GM19397 (cell line): ENCODE measurements around the gene NNMT.

ENCODE experiments used
- ATAC-seq: cut with Tn5 transposase; IDR thresholded peaks from one replicate; pipeline ENCODE4 v1.9.1; 2021; ENCODE audit warnings: mild to moderate bottlenecking, moderate library complexity; ENCODE audit not compliant: unreplicated experiment

Gene NNMT

GRCh38 chr11:114343493-114343892, 47.3 kb downstream of the NNMT start:
- no peak for ATAC-seq

GRCh38 chr11:114344494-114344893, 48.3 kb downstream of the NNMT start:
- no peak for ATAC-seq

GRCh38 chr11:114345575-114346222, 49.5 kb downstream of the NNMT start:
- no peak for ATAC-seq

- ATAC-seq, result no peak
Observed at GRCh38 chr11:114346709-114347141, 50.5 kb downstream of the NNMT start.

- ATAC-seq, result no peak
Observed at GRCh38 chr11:114348200-114349191, 52.3 kb downstream of the NNMT start.

GRCh38 chr11:114350022-114350421, 53.8 kb downstream of the NNMT start:
- ATAC-seq, result no peak

- no peak for ATAC-seq
Observed at GRCh38 chr11:114353443-114353842, 57.2 kb downstream of the NNMT start.

GRCh38 chr11:114354076-114354475, 57.9 kb downstream of the NNMT start:
- ATAC-seq, result no peak

- ATAC-seq, result no peak
Observed at GRCh38 chr11:114358716-114359115, 62.5 kb downstream of the NNMT start.

- ATAC-seq, result no peak
Observed at GRCh38 chr11:114359342-114359741, 63.1 kb downstream of the NNMT start.

GRCh38 chr11:114362326-114362725, 66.1 kb downstream of the NNMT start:
- no peak for ATAC-seq

GRCh38 chr11:114362958-114363357, 66.8 kb downstream of the NNMT start:
- ATAC-seq, result no peak
